K562 (cell line): ENCODE measurements around the gene ZSWIM4. TPM values are rescaled to one million over a fixed set of nuclear protein-coding genes. Genes with fewer than 3 reads are reported as not detected.

Experiments
- CHAMP1 ChIP-seq: fragments of 450-650 bp; IDR thresholded peaks from 2 replicates; pipeline ENCODE4 v1.6.1; 2016; ENCODE audit warnings: mild to moderate bottlenecking
- EHMT2 ChIP-seq: fragments of 450-650 bp; IDR thresholded peaks from 2 replicates; pipeline ENCODE4 v1.6.1; 2018; ENCODE audit warnings: antibody characterized with exemption
- ELF2 ChIP-seq: fragments of 250-450 bp; sonication (Bioruptor Pico); IDR thresholded peaks from 2 replicates; pipeline ENCODE4 v1.5.0; 2021; ENCODE audit warnings: mild to moderate bottlenecking
- MAFK ChIP-seq: IDR thresholded peaks from 2 replicates; pipeline ENCODE4 v1.6.1; 2011; ENCODE audit warnings: low read length, improper control_type of control experiment
- MCM5 ChIP-seq: fragments of 450-650 bp; IDR thresholded peaks from 2 replicates; pipeline ENCODE4 v1.6.1; 2016; ENCODE audit warnings: low read depth
- NCOA6 ChIP-seq: fragments of 450-650 bp; IDR thresholded peaks from 2 replicates; pipeline ENCODE4 v1.6.1; 2017; ENCODE audit warnings: mild to moderate bottlenecking
- NFIX ChIP-seq: fragments of 250-450 bp; sonication (Bioruptor Pico); IDR thresholded peaks from 2 replicates; pipeline ENCODE4 v1.4.0; 2020; ENCODE audit warnings: low read depth, mild to moderate bottlenecking, moderate library complexity
- PML ChIP-seq: IDR thresholded peaks from 2 replicates; pipeline ENCODE4 v1.6.1; 2012; ENCODE audit warnings: low read length, inconsistent platforms
- RFX5 ChIP-seq: IDR thresholded peaks from 2 replicates; pipeline ENCODE4 v1.6.1; 2011; ENCODE audit warnings: low read depth, mild to moderate bottlenecking, improper control_type of control experiment, low read length
- SMARCC2 ChIP-seq: fragments of 450-650 bp; IDR thresholded peaks from 2 replicates; pipeline ENCODE4 v1.6.1; 2017; ENCODE audit warnings: antibody characterized with exemption, moderate library complexity, mild to moderate bottlenecking, low read depth
- SRSF7 ChIP-seq: fragments of 200-400 bp; formaldehyde crosslinking; optimal IDR thresholded peaks from 2 replicates; pipeline ENCODE3; 2017; ENCODE audit warnings: mild to moderate bottlenecking, low read depth, low read length
- STAT5B ChIP-seq: fragments of 250-450 bp; sonication (Bioruptor Pico); IDR thresholded peaks from 2 replicates; pipeline ENCODE4 v1.8.0; 2021; ENCODE audit warnings: mild to moderate bottlenecking, inconsistent platforms
- UBTF ChIP-seq, 2 experiments: IDR thresholded peaks; 2 replicates each; pipeline ENCODE4 v1.6.1; 2012; ENCODE audit warnings: improper control_type of control experiment in 2 of 2, low read depth in 2 of 2, low read length in 2 of 2, borderline replicate concordance in 1 of 2
- ZBTB5 ChIP-seq: fragments of 450-650 bp; IDR thresholded peaks from 2 replicates; pipeline ENCODE4 v1.6.1; 2017; ENCODE audit warnings: antibody characterized with exemption
- ZC3H8 ChIP-seq: fragments of 450-650 bp; IDR thresholded peaks from 2 replicates; pipeline ENCODE4 v1.6.1; 2017
- ZNF124 ChIP-seq: sonication (generic); formaldehyde crosslinking; IDR thresholded peaks from 2 replicates; pipeline ENCODE4 v1.8.1; 2022; ENCODE audit warnings: missing genetic modification reagents
- ZNF280A ChIP-seq: fragments of 450-650 bp; IDR thresholded peaks from 2 replicates; pipeline ENCODE4 v1.6.1; 2018; ENCODE audit warnings: mild to moderate bottlenecking, low read depth; ENCODE audit not compliant: partially characterized antibody
- ZNF354B ChIP-seq: fragments of 250-450 bp; sonication (Bioruptor Pico); IDR thresholded peaks from 2 replicates; pipeline ENCODE4 v1.4.0; 2020
- ZNF561 ChIP-seq: fragments of 450-650 bp; formaldehyde crosslinking; conservative IDR thresholded peaks from 2 replicates; pipeline ENCODE4 v1.4.0; 2020; ENCODE audit warnings: mild to moderate bottlenecking, moderate library complexity
- polyA plus RNA-seq, 8 experiments: library from polyadenylated mRNA; depleted of rRNA in 4 of 8; stranded (reverse) in 5 of 8; unstranded in 3 of 8; fragments of >200 nt; fragmentation: Nextera tagmentation in 2 of 8; fragmentation: Illumina TruSeq in 1 of 8; extraction: Ambion mirVana in 2 of 8; extraction: Trizol in 1 of 8; gene quantifications; 2 replicates each; pipeline versions ENCODE4 v1.2.1 to v1.2.3, GENCODE V29; 2011 to 2014; ENCODE audit warnings: inconsistent platforms in 1 of 8, missing spikeins in 1 of 8
- total RNA-seq, 7 experiments: library from RNA; depleted of rRNA in 6 of 7; stranded (reverse); fragments of >200 nt in 6 of 7; fragmentation: Illumina TruSeq in 2 of 7; extraction: Trizol in 2 of 7; gene quantifications; 2 replicates each; pipeline versions ENCODE4 v1.2.1 to v1.2.3, GENCODE V29; 2011 to 2021; ENCODE audit warnings: low replicate concordance in 1 of 7

The ZSWIM4 gene
- total and polyA plus RNA-seq, 9 of the 15 experiments (the other 6 are each of a cell fraction or from before 2014, with no cell fraction given), result 0.25 to 3.7 (median 0.79) TPM; not detected in 2

GRCh38 chr19:13849991-13850909 is 55.0 kb downstream of the ZSWIM4 start (continued):
- TF ChIP-seq UBTF (IDR thresholded peaks at IDR 0.05; ENCODE audit: borderline replicate concordance in 1 of 2, low read depth in 2 of 2, low read length in 2 of 2), result 0 out of 4 replicates have a peak, but pooled peaks have one; percentile 28 to 45
- no peak for TF ChIP-seq ZNF354B
- no peak for TF ChIP-seq ELF2 (CRISPR knock-in tag)
- no peak for TF ChIP-seq MCM5
- TF ChIP-seq MAFK, result no peak
- TF ChIP-seq NCOA6, result no peak
- TF ChIP-seq ZNF280A, result no peak
- TF ChIP-seq EHMT2, result no peak
- peak; percentile 31; the same call in 1 of the 2 replicates for TF ChIP-seq PML
- no peak for TF ChIP-seq NFIX (CRISPR knock-in tag)
- TF ChIP-seq CHAMP1, result no peak
- no peak for TF ChIP-seq ZNF124 (CRISPR knock-in tag)
- TF ChIP-seq SMARCC2, result peak; percentile 45; the same call in 1 of the 2 replicates
- no peak for TF ChIP-seq ZBTB5
- TF ChIP-seq STAT5B (CRISPR knock-in tag), result no peak
- no peak for TF ChIP-seq ZNF561 (CRISPR knock-in tag)
- no peak for TF ChIP-seq RFX5
- no peak for TF ChIP-seq SRSF7
- TF ChIP-seq ZC3H8, result no peak
